ENCODE results near the gene IL1RAPL2. TPM values are rescaled to one million over a fixed set of nuclear protein-coding genes. Genes with fewer than 3 reads are reported as not detected.

The IL1RAPL2 gene
- total and polyA plus RNA-seq, 2 of the 4 experiments (the other 2 are of a cell fraction), result 0.03 TPM; not detected in 1

GRCh38 chrX:105150557-105150956 is 584.6 kb downstream of the IL1RAPL2 start:
- ChIA-PET POLR2A (ENCODE audit: unreplicated experiment) (no interaction called here), CTCF (no interaction called here)
- H2AK5ac ChIP-seq (ENCODE audit: low read depth, low read length), result no peak overlapping the region
- no peak overlapping the region for H3K4ac ChIP-seq (ENCODE audit: low read depth, low read length)
- TF ChIP-seq RAD21 (IDR thresholded peaks at IDR 0.05; ENCODE audit: low read length), result no peak
- TF ChIP-seq CTCF (conservative IDR thresholded peaks at IDR 0.05; ENCODE audit: low read depth, low read length), result no peak
- TF ChIP-seq USF2 (IDR thresholded peaks at IDR 0.05; ENCODE audit: low read depth, low read length), result no peak
- no peak for TF ChIP-seq CEBPB (IDR thresholded peaks at IDR 0.05; ENCODE audit: low read depth, low read length)
- TF ChIP-seq MXI1 (IDR thresholded peaks at IDR 0.05; ENCODE audit: borderline replicate concordance, low read depth, low read length), result no peak
- TF ChIP-seq CHD1 (IDR thresholded peaks at IDR 0.05; ENCODE audit: low read depth, low read length), result no peak
- TF ChIP-seq FOS (IDR thresholded peaks at IDR 0.05; ENCODE audit: low read depth, low read length), result no peak
- no peak for TF ChIP-seq BHLHE40 (IDR thresholded peaks at IDR 0.05; ENCODE audit: low read depth, low read length)
- no peak for TF ChIP-seq POLR2A (IDR thresholded peaks at IDR 0.05; ENCODE audit: low read depth, low read length)
- no peak for TF ChIP-seq ELK1 (IDR thresholded peaks at IDR 0.05; ENCODE audit: borderline replicate concordance, low read depth, low read length)
- TF ChIP-seq NFE2L2 (IDR thresholded peaks at IDR 0.05; ENCODE audit: low read depth, low read length), result no peak
- TF ChIP-seq SMC3 (IDR thresholded peaks at IDR 0.05; ENCODE audit: low read depth, low read length), result no peak
- TF ChIP-seq RCOR1 (IDR thresholded peaks at IDR 0.05; ENCODE audit: insufficient replicate concordance, low read length), result no peak
- no peak for TF ChIP-seq MAZ (IDR thresholded peaks at IDR 0.05; ENCODE audit: borderline replicate concordance, low read depth, low read length)
- no peak for TF ChIP-seq MAFK (IDR thresholded peaks at IDR 0.05; ENCODE audit: low read depth, low read length)
- no peak for TF ChIP-seq RFX5 (IDR thresholded peaks at IDR 0.05; ENCODE audit: low read depth, low read length)
- no peak overlapping the region for H3K9ac ChIP-seq (ENCODE audit: low read depth, low read length)
- H4K20me1 ChIP-seq (ENCODE audit: insufficient read depth, low read length), result no peaks in the 10 kb centered on the region
- no peak overlapping the region for H3K4me2 ChIP-seq (ENCODE audit: low read depth, low read length)
- no peak overlapping the region for H4K8ac ChIP-seq (ENCODE audit: low read depth in 2 of 2, low read length in 2 of 2)
- no peak for ATAC-seq (ENCODE audit: low read depth)
- no peak overlapping the region for H3K27ac ChIP-seq (ENCODE audit: insufficient read depth, low read length)
- no peak overlapping the region for H4K91ac ChIP-seq (ENCODE audit: insufficient read depth, low read depth, low read length)
- no peaks in the 10 kb centered on the region for H3K9me3 ChIP-seq (ENCODE audit: control insufficient read depth, insufficient read depth, low read length)
- no peak overlapping the region for H2BK120ac ChIP-seq (ENCODE audit: low read depth, low read length)
- no peak overlapping the region for H2AK9ac ChIP-seq (replicated peaks; ENCODE audit: low read depth, low read length, poor library complexity)
- no peak overlapping the region for H2BK15ac ChIP-seq (ENCODE audit: low read depth, low read length)
- H3K18ac ChIP-seq (ENCODE audit: low read depth, low read length), result no peak overlapping the region
- no peak overlapping the region for H3K14ac ChIP-seq (replicated peaks; ENCODE audit: low read depth, low read length)
- no peaks in the 10 kb centered on the region for H3K36me3 ChIP-seq (ENCODE audit: control insufficient read depth, insufficient read depth, low read length)
- dilution Hi-C loops (cut with HindIII; ENCODE audit: low sequenced_read_pairs, unreplicated experiment), result no loop called here
- H3K4me1 ChIP-seq (ENCODE audit: control insufficient read depth, insufficient read depth, low read length), result no peaks in the 10 kb centered on the region
- H3K79me1 ChIP-seq (ENCODE audit: low read depth in 1 of 2, low read length in 2 of 2), result no peaks in the 10 kb centered on the region
- intact Hi-C loops (cut with micrococcal nuclease), result no loop called here
- no CpG with 5 or more reads among the region's 4 CpGs for WGBS, 2 experiments (ENCODE audit: extremely low coverage in 2 of 2, insufficient read length in 1 of 2)
- no peak overlapping the region for H3K4me3 ChIP-seq (ENCODE audit: insufficient read depth, low read depth, low read length)
- no peak overlapping the region for H4K5ac ChIP-seq (ENCODE audit: low read depth, low read length)
- in situ Hi-C loops (cut with MboI; ENCODE audit: low sequenced_read_pairs), result no loop called here
- no peak for DNase-seq
- no peak overlapping the region for H2BK20ac ChIP-seq (ENCODE audit: low read depth, low read length)
- no peak overlapping the region for H3K56ac ChIP-seq (ENCODE audit: extremely low read depth, insufficient read depth, low read length)
- H3K23ac ChIP-seq (ENCODE audit: low read depth, low read length), result no peak overlapping the region
- H3K9me1 ChIP-seq (ENCODE audit: insufficient read depth, low read length), result no peaks in the 10 kb centered on the region
- H2BK5ac ChIP-seq (ENCODE audit: low read depth, low read length, poor library complexity, severe bottlenecking), result no peak overlapping the region
- no peak overlapping the region for H2AFZ ChIP-seq (replicated peaks; ENCODE audit: low read length, poor library complexity)
- no TSS peak for BruUV-seq (replicated peaks)
- no peaks in the 10 kb centered on the region; the same call in 1 of the 2 replicates for H3K27me3 ChIP-seq (ENCODE audit: control insufficient read depth, insufficient read depth, low read length)
